NB4 (cell line): ENCODE measurements around the gene HELZ.
A peak's percentile ranks its signal among the peaks of the same experiment; 100 is the strongest.

Experiments
- DNase-seq: peaks from one replicate; pipeline ENCODE4 v3.0.0; 2010; ENCODE audit warnings: low read depth
- H3K4me3 ChIP-seq: one replicate; pipeline ENCODE4 v1.5.1; 2011; ENCODE audit warnings: mild to moderate bottlenecking, low read depth, low read length, moderate library complexity
- CTCF ChIP-seq: IDR thresholded peaks from one replicate; pipeline ENCODE4 v1.5.1; 2012; ENCODE audit warnings: low read depth, low read length
- MAX ChIP-seq: IDR thresholded peaks from 2 replicates; pipeline ENCODE4 v1.6.1; 2011; ENCODE audit warnings: low read depth, low read length
- MYC ChIP-seq: IDR thresholded peaks from 2 replicates; pipeline ENCODE4 v1.6.1; 2011; ENCODE audit warnings: low read depth, low read length
- POLR2A ChIP-seq: IDR thresholded peaks from 2 replicates; pipeline ENCODE4 v1.6.1; 2011; ENCODE audit warnings: mild to moderate bottlenecking; ENCODE audit not compliant: insufficient read length; ENCODE audit errors: extremely low read depth

HELZ gene

GRCh38 chr17:67162771-67163170 lies 82.2 kb downstream of the HELZ start:
- no peak overlapping the region for H3K4me3 ChIP-seq
- TF ChIP-seq MAX: no peak
- no peak for TF ChIP-seq POLR2A
- TF ChIP-seq MYC: no peak
- DNase-seq: no peak

- TF ChIP-seq CTCF (no peak), POLR2A (no peak), MAX (no peak), MYC (no peak)
- no peak overlapping the region for H3K4me3 ChIP-seq
- DNase-seq: no peak
Measured at GRCh38 chr17:67161573-67161972, 83.4 kb downstream of the HELZ start.

- DNase-seq: no peak
- TF ChIP-seq MAX: no peak
- TF ChIP-seq POLR2A: no peak
- no peak for TF ChIP-seq CTCF
- no peak for TF ChIP-seq MYC
- H3K4me3 ChIP-seq: no peak overlapping the region
Measured at GRCh38 chr17:67160791-67161190, 84.2 kb downstream of the HELZ start.

GRCh38 chr17:67157732-67158639 lies 87.0 kb downstream of the HELZ start:
- TF ChIP-seq MYC (no peak), CTCF (peak; percentile 9)
- no peak overlapping the region for H3K4me3 ChIP-seq
- peak; percentile 61 for DNase-seq

- H3K4me3 ChIP-seq: no peak overlapping the region
- TF ChIP-seq CTCF (no peak), MAX (no peak), POLR2A (no peak), MYC (no peak)
- DNase-seq: peak; percentile 55
Measured at GRCh38 chr17:67156269-67157199, 88.5 kb downstream of the HELZ start.

- DNase-seq: no peak
- TF ChIP-seq CTCF (no peak), MAX (no peak), MYC (no peak), POLR2A (no peak)
- no peak overlapping the region for H3K4me3 ChIP-seq
Measured at GRCh38 chr17:67152824-67153223, 92.2 kb downstream of the HELZ start.
